ENCODE measurements around the gene HEXIM1.

GRCh38 chr17:45170931-45171337 lies 22.7 kb downstream of the HEXIM1 start:
- TF ChIP-seq CTCF (IDR thresholded peaks at IDR 0.05) (no peak), POLR2A (IDR thresholded peaks at IDR 0.05) (no peak)

Measured in heart left ventricle (tissue), 13 donors.